Suprapubic skin (tissue), 4 donors: ENCODE data around the gene IMMP2L. TPM values are rescaled to one million over a fixed set of nuclear protein-coding genes. Genes with fewer than 3 reads are reported as not detected.

Experiments used
- DNase-seq, 2 donors: peaks; one replicate each; pipeline ENCODE4 v3.0.0-alpha.2; 2019; ENCODE audit warnings: low spot score in 2 of 2
- H3K27ac ChIP-seq: fragments of 200-600 bp; sonication (generic); one replicate; pipeline ENCODE4 v1.5.1; 2019
- H3K27me3 ChIP-seq: fragments of 200-600 bp; sonication (generic); one replicate; pipeline ENCODE4 v1.5.1; 2019
- H3K36me3 ChIP-seq: fragments of 200-600 bp; sonication (generic); one replicate; pipeline ENCODE4 v1.5.1; 2019
- H3K4me1 ChIP-seq: fragments of 200-600 bp; sonication (generic); one replicate; pipeline ENCODE4 v1.5.1; 2019
- H3K4me3 ChIP-seq: fragments of 200-600 bp; sonication (generic); one replicate; pipeline ENCODE4 v1.5.1; 2019; ENCODE audit warnings: mild to moderate bottlenecking
- H3K9me3 ChIP-seq: fragments of 200-600 bp; sonication (generic); one replicate; pipeline ENCODE4 v1.5.1; 2019
- EP300 ChIP-seq: sonication (generic); formaldehyde crosslinking; IDR thresholded peaks from one replicate; pipeline ENCODE4 v1.6.1; 2017; ENCODE audit warnings: antibody characterized with exemption
- POLR2A ChIP-seq, 2 donors: fragments of 450-650 bp; IDR thresholded peaks; one replicate each; pipeline ENCODE4 v1.6.1; 2017; ENCODE audit warnings: antibody characterized with exemption in 2 of 2, mild to moderate bottlenecking in 2 of 2, moderate library complexity in 2 of 2
- POLR2AphosphoS5 ChIP-seq, 3 donors: sonication (generic); formaldehyde crosslinking; IDR thresholded peaks; one replicate each; pipeline ENCODE4 v1.6.1; 2017; ENCODE audit warnings: antibody characterized with exemption in 3 of 3
- WGBS: methylation state at CpG from one replicate; pipeline ENCODE4 v1.1.5; 2018; 5-methylcytosine and 5-hydroxymethylcytosine counted together
- total RNA-seq, 4 donors: library from RNA; depleted of rRNA; stranded (reverse); fragments of >200 nt; gene quantifications; one replicate each; pipeline ENCODE4 v1.1.0, GENCODE V29; 2016
- TF ChIP-seq, protein P1 (sequence below), 2 donors: fragments of 200-600 bp in 1 of 2; fragments of 450-650 bp in 1 of 2; sonication (generic) in 1 of 2; IDR thresholded peaks; one replicate each; pipeline ENCODE4 v1.5.1; 2016 to 2019; ENCODE audit warnings: antibody characterized with exemption in 2 of 2, mild to moderate bottlenecking in 1 of 2, moderate library complexity in 1 of 2

The IMMP2L gene
- total RNA-seq, 4 donors from 2014 or later, result 10.6 to 20.6 (median 14.6) TPM

DNA sequence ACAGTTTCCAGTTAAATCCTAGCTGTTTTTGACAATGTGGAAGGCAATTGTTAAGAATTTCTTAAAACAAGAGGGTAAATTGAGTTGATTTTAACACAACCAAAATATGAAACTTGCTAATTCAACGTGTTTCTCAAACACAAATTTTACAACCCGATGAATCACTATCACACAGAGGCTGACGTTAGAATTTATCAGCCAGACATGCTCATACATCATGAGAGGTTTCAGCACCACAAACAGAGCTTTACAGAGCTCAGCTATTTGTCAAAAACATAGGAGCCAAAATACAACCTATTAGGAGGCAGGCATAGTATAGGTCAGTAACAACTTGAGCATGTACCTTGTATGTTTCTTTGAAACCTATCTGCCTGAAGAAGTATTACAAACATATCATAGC is 435.3 kb downstream of the IMMP2L start:
- 19% methylated on average over 3 of the region's 3 CpGs for WGBS
- no peaks in the 10 kb centered on the region for H3K36me3 ChIP-seq
- DNase-seq, result no peak

DNA sequence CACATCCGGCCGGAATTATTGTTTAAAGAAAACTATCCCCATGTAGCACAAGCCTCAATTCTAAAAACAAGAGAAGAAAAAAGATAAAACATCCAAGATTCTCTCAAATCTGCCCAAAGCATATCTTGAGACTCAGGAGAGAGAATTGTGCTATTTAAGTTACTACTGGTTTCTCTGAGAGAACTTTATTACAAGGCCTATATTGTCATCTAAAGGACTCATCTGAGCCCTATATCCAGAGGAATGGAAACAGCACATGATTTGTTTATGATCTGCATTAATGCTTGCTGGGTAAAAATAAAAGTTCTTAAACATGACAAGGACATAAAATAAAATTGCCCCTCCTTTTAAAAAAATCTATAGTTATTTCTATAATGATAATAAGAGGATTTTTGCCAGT is 446.3 kb downstream of the IMMP2L start:
- TF ChIP-seq POLR2AphosphoS5 (IDR thresholded peaks at IDR 0.05) (no peak), POLR2A (IDR thresholded peaks at IDR 0.05) (no peak), EP300 (no peak)
- TF ChIP-seq, protein P1, sequence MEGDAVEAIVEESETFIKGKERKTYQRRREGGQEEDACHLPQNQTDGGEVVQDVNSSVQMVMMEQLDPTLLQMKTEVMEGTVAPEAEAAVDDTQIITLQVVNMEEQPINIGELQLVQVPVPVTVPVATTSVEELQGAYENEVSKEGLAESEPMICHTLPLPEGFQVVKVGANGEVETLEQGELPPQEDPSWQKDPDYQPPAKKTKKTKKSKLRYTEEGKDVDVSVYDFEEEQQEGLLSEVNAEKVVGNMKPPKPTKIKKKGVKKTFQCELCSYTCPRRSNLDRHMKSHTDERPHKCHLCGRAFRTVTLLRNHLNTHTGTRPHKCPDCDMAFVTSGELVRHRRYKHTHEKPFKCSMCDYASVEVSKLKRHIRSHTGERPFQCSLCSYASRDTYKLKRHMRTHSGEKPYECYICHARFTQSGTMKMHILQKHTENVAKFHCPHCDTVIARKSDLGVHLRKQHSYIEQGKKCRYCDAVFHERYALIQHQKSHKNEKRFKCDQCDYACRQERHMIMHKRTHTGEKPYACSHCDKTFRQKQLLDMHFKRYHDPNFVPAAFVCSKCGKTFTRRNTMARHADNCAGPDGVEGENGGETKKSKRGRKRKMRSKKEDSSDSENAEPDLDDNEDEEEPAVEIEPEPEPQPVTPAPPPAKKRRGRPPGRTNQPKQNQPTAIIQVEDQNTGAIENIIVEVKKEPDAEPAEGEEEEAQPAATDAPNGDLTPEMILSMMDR (IDR thresholded peaks at IDR 0.05), result no peak
- no peak for DNase-seq
- H3K4me1 ChIP-seq, result no peaks in the 10 kb centered on the region
- H3K9me3 ChIP-seq, result no peaks in the 10 kb centered on the region
- H3K27ac ChIP-seq, result no peak overlapping the region
- no peaks in the 10 kb centered on the region for H3K27me3 ChIP-seq
- no peak overlapping the region for H3K4me3 ChIP-seq
- 98% methylated on average over 2 of the region's 2 CpGs for WGBS
- no peaks in the 10 kb centered on the region for H3K36me3 ChIP-seq

More for the DNA sequence above, 435.3 kb downstream of the IMMP2L start:
- H3K4me3 ChIP-seq, result no peak overlapping the region
- H3K9me3 ChIP-seq, result no peaks in the 10 kb centered on the region
- no peaks in the 10 kb centered on the region for H3K4me1 ChIP-seq
- H3K27me3 ChIP-seq, result no peaks in the 10 kb centered on the region
- no peak for TF ChIP-seq EP300
- TF ChIP-seq, protein P1 (IDR thresholded peaks at IDR 0.05), result no peak
- TF ChIP-seq POLR2AphosphoS5 (IDR thresholded peaks at IDR 0.05), result no peak
- no peak for TF ChIP-seq POLR2A (IDR thresholded peaks at IDR 0.05)
- no peak overlapping the region for H3K27ac ChIP-seq

GRCh38 chr7:111113263-111114017 is 448.9 kb downstream of the IMMP2L start:
- WGBS, result 37% methylated on average over 1 of the region's 1 CpG
- H3K4me3 ChIP-seq, result no peak overlapping the region
- TF ChIP-seq EP300, result no peak
- TF ChIP-seq, protein P1 (IDR thresholded peaks at IDR 0.05), result no peak
- no peak for TF ChIP-seq POLR2A (IDR thresholded peaks at IDR 0.05)
- TF ChIP-seq POLR2AphosphoS5 (IDR thresholded peaks at IDR 0.05), result no peak
- no peak for DNase-seq
- H3K36me3 ChIP-seq, result no peaks in the 10 kb centered on the region
- H3K27ac ChIP-seq, result no peak overlapping the region
- H3K4me1 ChIP-seq, result no peaks in the 10 kb centered on the region
- no peaks in the 10 kb centered on the region for H3K9me3 ChIP-seq
- no peaks in the 10 kb centered on the region for H3K27me3 ChIP-seq

DNA sequence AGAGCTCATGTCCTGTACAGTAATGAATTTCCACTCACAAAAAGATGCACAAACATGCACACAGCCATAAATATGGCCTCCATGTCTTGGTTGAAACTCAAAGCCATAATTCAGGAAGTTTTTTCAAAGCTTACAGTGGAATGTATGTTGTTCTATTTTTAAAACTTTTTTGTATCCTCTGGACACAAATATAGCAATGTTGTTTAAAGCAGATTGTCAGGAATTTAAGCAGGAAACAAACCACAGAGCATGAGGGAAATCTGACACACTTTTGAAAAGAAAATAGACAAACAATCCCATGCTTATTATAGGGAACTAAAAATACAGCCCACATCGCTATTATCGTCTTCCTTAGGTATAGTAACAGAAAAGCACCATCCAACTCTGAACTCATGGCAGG is 449.9 kb downstream of the IMMP2L start:
- Histone ChIP-seq H3K4me1 (peaks cover 10% of the 10 kb centered on the region), H3K36me3 (no peaks in the 10 kb centered on the region), H3K27me3 (no peaks in the 10 kb centered on the region), H3K4me3 (no peak overlapping the region), H3K27ac (no peak overlapping the region), H3K9me3 (no peaks in the 10 kb centered on the region)
- WGBS, result 78% methylated on average over 2 of the region's 2 CpGs
- no peak for DNase-seq
- TF ChIP-seq POLR2AphosphoS5 (IDR thresholded peaks at IDR 0.05) (no peak), POLR2A (IDR thresholded peaks at IDR 0.05) (no peak), EP300 (no peak)
- TF ChIP-seq, protein P1 (IDR thresholded peaks at IDR 0.05), result no peak

- no peaks in the 10 kb centered on the region for H3K27me3 ChIP-seq
- no peak for DNase-seq
Observed at GRCh38 chr7:111108496-111108895, 453.8 kb downstream of the IMMP2L start.

More at GRCh38 chr7:111108496-111108895, 453.8 kb downstream of the IMMP2L start:
- TF ChIP-seq, protein P1 (IDR thresholded peaks at IDR 0.05), result no peak
- TF ChIP-seq POLR2A (IDR thresholded peaks at IDR 0.05), result no peak
- no peak for TF ChIP-seq EP300
- TF ChIP-seq POLR2AphosphoS5 (IDR thresholded peaks at IDR 0.05), result no peak
- 71% methylated on average over 3 of the region's 3 CpGs for WGBS
- no peaks in the 10 kb centered on the region for H3K9me3 ChIP-seq
- no peaks in the 10 kb centered on the region for H3K36me3 ChIP-seq
- H3K4me3 ChIP-seq, result no peak overlapping the region
- H3K27ac ChIP-seq, result no peak overlapping the region
- H3K4me1 ChIP-seq, result peaks cover 18% of the 10 kb centered on the region
